Large intestine (tissue), 3 donors: ENCODE measurements around the gene WNT9A. TPM values are rescaled to one million over a fixed set of nuclear protein-coding genes. Genes with fewer than 3 reads are reported as not detected.

Experiments
- DNase-seq, 2 donors: peaks; one replicate each; pipeline versions ENCODE4 v3.0.0 to v3.0.0-alpha.2; 2013
- H3K27ac ChIP-seq: one replicate; pipeline ENCODE4 v1.5.1; 2013; ENCODE audit warnings: low read length
- H3K27me3 ChIP-seq: 2 replicates; pipeline ENCODE4 v1.6.1; 2013; ENCODE audit warnings: low read length; ENCODE audit not compliant: control insufficient read depth, insufficient read depth
- H3K36me3 ChIP-seq: 2 replicates; pipeline ENCODE4 v1.6.1; 2013; ENCODE audit warnings: low read length; ENCODE audit not compliant: control insufficient read depth, insufficient read depth
- H3K4me1 ChIP-seq: one replicate; pipeline ENCODE4 v1.6.1; 2013; ENCODE audit warnings: low read length; ENCODE audit not compliant: control insufficient read depth, insufficient read depth
- H3K4me3 ChIP-seq: one replicate; pipeline ENCODE4 v1.5.1; 2013; ENCODE audit warnings: low read length
- H3K9me3 ChIP-seq: one replicate; pipeline ENCODE4 v1.6.1; 2013; ENCODE audit warnings: mild to moderate bottlenecking, low read depth, low read length, moderate library complexity; ENCODE audit not compliant: control insufficient read depth
- WGBS: methylation state at CpG from one replicate; pipeline ENCODE4 v1.1.5; 2013; ENCODE audit warnings: low lambda C conversion rate; ENCODE audit not compliant: insufficient coverage; 5-methylcytosine and 5-hydroxymethylcytosine counted together
- polyA plus RNA-seq: library from polyadenylated mRNA; unstranded; fragments of 120-200 nt; gene quantifications from one replicate; pipeline ENCODE4 v1.2.1, GENCODE V29; 2013

WNT9A gene
- polyA plus RNA-seq, 1 donor, result 5.1 TPM

DNA sequence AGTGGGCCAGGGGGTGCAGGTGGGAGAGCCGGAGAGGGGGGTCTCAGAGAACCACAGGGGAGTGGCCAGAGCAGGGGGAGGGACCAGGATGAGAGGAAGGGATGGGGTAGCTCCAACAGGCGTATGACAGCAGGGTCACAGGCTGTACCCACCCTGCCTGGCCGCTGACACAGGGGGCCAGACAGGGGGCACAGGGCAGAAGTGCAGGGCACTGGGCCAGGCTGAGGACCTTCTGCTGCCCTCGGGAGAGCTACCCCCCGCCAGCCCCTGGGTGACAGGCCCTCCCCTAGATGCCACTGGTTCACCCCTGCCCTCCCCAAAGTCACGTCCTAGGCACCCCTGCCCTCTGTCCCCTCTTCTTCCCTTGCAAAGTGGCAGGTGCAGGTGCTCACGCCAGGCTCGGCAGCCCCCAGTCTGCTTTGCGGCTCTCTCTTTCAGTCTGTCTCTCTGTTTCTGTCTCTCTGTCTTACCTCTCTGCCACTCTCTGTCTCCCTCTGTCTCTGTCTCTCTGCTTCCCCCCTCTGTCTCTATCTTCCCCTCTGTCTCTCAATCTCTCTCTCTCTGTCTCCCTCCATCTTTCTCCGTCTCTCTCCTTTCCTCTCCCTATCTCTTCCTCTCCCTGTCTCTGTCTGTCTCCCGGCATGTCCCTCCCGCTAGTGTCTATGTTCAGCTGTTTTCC, 48.5 kb downstream of the WNT9A start:
- DNase-seq, result no peak

GRCh38 chr1:227898502-227899140, 49.1 kb downstream of the WNT9A start:
- Histone ChIP-seq H3K4me1 (no peaks in the 10 kb centered on the region), H3K4me3 (no peak overlapping the region), H3K27ac (no peak overlapping the region), H3K9me3 (no peaks in the 10 kb centered on the region), H3K27me3 (no peaks in the 10 kb centered on the region), H3K36me3 (no peaks in the 10 kb centered on the region)
- WGBS, result no CpG with 5 or more reads among the region's 12 CpGs
- no peak for DNase-seq

More for the DNA sequence above, 48.5 kb downstream of the WNT9A start:
- Histone ChIP-seq H3K4me3 (no peak overlapping the region), H3K27me3 (no peaks in the 10 kb centered on the region), H3K9me3 (no peaks in the 10 kb centered on the region), H3K36me3 (no peaks in the 10 kb centered on the region), H3K4me1 (no peaks in the 10 kb centered on the region), H3K27ac (no peak overlapping the region)
- WGBS, result 64% methylated on average over 3 of the region's 12 CpGs

DNA sequence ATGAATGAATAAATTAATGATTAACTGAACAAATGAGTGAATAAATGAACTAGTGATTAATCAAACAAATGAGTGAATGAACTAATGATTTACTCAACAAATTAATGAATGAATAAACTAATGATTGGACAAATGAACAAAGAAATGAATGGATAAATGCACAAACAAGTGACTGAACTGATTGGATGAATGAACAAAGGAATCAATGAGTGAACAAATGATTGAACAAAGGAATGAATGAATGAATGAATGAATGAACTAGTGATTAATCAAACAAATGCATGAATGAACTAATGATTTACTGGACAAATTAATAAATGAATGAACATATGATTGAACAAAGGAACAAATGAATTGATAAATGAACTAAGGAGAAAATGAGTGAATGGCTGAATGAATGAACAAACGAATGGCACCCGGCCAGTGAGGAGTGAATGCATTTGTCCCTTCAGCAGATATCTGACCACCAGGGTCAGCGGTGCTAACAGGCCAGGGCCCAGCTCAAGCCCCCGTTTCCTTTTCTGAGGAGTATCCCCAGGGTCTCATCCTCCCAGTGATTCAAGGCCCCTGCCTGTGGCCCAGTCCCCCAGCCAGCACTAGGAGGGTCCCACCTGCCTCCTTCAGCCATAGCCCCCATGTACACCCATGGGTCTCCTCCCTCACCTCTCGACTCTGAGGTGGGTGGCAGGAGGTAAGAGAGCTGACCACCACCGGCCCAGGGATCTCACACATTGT, 49.9 kb downstream of the WNT9A start:
- Histone ChIP-seq H3K4me1 (no peaks in the 10 kb centered on the region), H3K9me3 (no peaks in the 10 kb centered on the region), H3K27ac (no peak overlapping the region), H3K27me3 (no peaks in the 10 kb centered on the region), H3K36me3 (no peaks in the 10 kb centered on the region), H3K4me3 (no peak overlapping the region)
- DNase-seq, result no peak
- 100% methylated on average over 1 of the region's 6 CpGs for WGBS

DNA sequence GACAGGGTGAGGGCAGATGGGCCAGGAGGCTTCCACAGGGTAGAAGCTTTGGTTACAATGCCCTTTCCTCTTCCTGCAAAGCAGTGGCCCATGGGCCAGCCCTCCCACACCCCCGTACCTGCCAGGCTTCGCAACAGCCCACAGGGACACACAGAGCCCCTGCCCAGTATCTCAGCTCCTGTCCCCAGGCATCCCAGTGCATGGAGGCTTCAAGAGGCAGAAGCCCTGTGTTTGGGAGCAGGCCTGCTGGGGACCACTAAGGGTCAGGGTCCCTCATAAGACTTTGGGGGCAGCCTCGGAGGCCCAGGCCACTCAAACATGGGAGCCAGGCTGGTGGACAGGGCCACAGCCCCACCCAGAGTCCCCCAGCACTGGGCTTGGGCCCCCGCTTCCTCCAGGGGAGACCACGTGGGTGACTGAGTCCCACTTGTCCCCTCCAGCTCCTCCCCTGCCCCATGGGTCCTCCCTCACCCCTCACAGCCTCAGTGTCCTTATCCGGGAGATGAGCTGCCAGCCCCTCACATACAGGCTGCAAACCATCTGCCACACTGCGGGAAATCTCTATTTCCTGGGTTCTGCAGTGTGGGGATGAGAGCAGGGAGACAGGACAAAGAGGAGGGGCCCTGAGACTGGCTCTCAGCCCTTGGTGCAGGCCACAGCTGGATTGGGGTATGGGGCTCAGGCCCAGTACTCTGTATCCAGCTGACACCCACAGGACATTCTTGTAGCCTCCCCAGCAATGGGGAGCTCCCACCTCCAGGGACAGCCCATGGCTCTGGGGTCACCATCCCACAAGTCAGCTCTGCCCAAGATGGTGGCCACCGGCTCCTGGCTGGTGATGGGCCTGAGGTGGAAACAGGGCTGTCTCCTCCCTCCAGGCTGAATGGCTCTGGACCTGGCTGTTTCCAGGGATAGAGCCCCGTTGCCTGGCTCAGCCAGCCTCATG, 50.7 kb downstream of the WNT9A start:
- no peak for DNase-seq
- Histone ChIP-seq H3K4me1 (no peaks in the 10 kb centered on the region), H3K9me3 (no peaks in the 10 kb centered on the region), H3K27ac (no peak overlapping the region), H3K4me3 (no peak overlapping the region), H3K27me3 (no peaks in the 10 kb centered on the region), H3K36me3 (no peaks in the 10 kb centered on the region)
- WGBS, result 80% methylated on average over 1 of the region's 9 CpGs

GRCh38 chr1:227895828-227896685, 51.7 kb downstream of the WNT9A start:
- Histone ChIP-seq H3K27me3 (no peaks in the 10 kb centered on the region), H3K27ac (no peak overlapping the region), H3K4me3 (no peak overlapping the region), H3K9me3 (no peaks in the 10 kb centered on the region), H3K4me1 (no peaks in the 10 kb centered on the region), H3K36me3 (no peaks in the 10 kb centered on the region)
- DNase-seq, result peak in 1 of 2 donors; percentile 33
- WGBS, result 80% methylated on average over 1 of the region's 24 CpGs

GRCh38 chr1:227894831-227895451, 52.8 kb downstream of the WNT9A start:
- no peak overlapping the region for H3K27ac ChIP-seq
- no peaks in the 10 kb centered on the region for H3K4me1 ChIP-seq
- DNase-seq, result no peak
- H3K4me3 ChIP-seq, result no peak overlapping the region
- H3K36me3 ChIP-seq, result no peaks in the 10 kb centered on the region
- no CpG with 5 or more reads among the region's 12 CpGs for WGBS
- no peaks in the 10 kb centered on the region for H3K9me3 ChIP-seq
- H3K27me3 ChIP-seq, result no peaks in the 10 kb centered on the region

GRCh38 chr1:227893949-227894721, 53.6 kb downstream of the WNT9A start:
- Histone ChIP-seq H3K27me3 (no peaks in the 10 kb centered on the region), H3K27ac (no peak overlapping the region), H3K36me3 (no peaks in the 10 kb centered on the region), H3K9me3 (no peaks in the 10 kb centered on the region), H3K4me1 (no peaks in the 10 kb centered on the region), H3K4me3 (no peak overlapping the region)
- no CpG with 5 or more reads among the region's 27 CpGs for WGBS
- no peak for DNase-seq

GRCh38 chr1:227893300-227893948, 54.3 kb downstream of the WNT9A start:
- H3K9me3 ChIP-seq, result no peaks in the 10 kb centered on the region
- H3K4me3 ChIP-seq, result no peak overlapping the region
- no peaks in the 10 kb centered on the region for H3K4me1 ChIP-seq
- H3K27me3 ChIP-seq, result no peaks in the 10 kb centered on the region
- H3K36me3 ChIP-seq, result no peaks in the 10 kb centered on the region
- no peak for DNase-seq
- H3K27ac ChIP-seq, result no peak overlapping the region
- no CpG with 5 or more reads among the region's 9 CpGs for WGBS
